GM21360 (cell line): ENCODE results near the gene GMDS.
"Not testable (repeated sequence)": the region's sequence is repeated elsewhere in the genome, so short reads cannot be mapped to it uniquely, and the experiment has no call there.

Source experiments
- ATAC-seq: cut with Tn5 transposase; IDR thresholded peaks from one replicate; pipeline ENCODE4 v1.9.1; 2021; ENCODE audit warnings: mild to moderate bottlenecking, moderate library complexity; ENCODE audit not compliant: unreplicated experiment

The GMDS gene

DNA sequence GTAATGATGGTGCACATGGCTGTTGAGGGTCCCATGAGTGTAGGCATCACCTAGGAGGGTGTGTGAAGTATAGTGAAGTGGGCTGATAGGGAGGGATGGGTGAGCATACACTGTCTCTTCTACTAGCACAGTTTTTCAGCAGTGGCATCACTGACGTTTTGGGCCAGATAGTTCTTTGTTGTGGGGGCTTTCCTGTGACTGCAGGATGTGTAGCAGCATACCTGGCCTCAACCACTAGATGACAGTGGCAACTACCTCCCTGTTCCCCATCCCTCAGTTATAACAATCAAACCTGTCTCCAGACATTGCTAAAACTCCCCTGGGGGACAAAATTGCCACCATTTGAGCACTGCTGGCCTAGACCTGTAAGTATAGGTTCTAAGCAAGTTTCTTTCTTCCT lies 396.7 kb downstream of the GMDS start:
- no peak for ATAC-seq

DNA sequence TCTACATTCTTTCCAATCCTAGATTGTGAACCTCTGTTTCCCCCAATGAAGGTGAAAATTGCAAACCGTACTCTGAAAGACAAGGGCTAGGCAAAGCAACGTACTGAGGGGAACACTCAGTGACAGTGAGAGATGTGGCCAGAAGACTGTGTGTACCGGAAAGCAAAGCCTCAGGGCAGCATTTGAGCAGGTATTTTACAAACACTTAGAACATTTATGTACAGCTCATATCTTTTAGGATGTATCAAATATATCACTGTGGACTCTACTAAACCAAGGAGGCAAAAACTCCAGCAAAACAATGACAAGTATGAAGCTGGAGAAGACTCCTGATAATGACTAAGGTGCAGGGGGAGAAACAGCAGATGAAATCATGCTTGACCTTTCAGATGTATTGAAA lies 398.8 kb downstream of the GMDS start:
- ATAC-seq: no peak

DNA sequence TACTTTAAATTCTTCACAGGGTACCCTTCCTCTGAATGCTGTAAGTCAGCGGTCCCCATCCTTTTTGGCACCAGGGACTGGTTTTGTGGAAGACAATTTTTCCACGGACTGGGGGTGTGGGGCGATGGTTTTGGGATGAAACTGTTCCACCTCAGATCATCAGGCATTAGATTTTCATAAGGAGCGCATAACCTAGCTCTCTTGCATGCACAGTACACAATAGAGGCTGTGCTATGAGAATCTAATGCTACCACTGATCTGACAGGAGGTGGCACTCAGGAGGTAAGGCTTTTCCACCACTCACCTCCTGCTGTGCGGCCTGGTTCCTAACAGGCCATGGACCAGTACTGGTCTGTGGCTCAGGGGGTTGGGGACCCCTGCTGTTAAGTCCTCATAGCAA lies 399.9 kb downstream of the GMDS start:
- not testable (repeated sequence) for ATAC-seq

DNA sequence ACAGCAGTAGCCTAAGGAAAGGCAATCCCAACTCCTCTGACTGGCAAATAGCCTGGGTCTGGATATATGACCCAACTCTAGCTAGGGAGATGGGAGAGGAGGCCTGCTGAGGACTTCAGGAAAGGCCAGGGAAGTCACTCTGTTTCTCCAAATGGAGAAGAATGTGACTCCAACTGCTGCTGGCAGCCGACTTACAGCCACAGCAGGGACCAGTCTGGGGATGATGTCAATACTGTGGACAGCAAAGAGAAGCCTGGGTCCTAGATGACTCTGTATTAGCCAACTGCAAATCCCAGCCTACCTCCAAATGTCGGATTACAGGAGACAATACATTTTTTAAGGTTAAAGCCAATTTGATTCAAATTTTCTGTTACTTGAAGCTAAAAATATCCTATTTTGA lies 403.1 kb downstream of the GMDS start:
- no peak for ATAC-seq

DNA sequence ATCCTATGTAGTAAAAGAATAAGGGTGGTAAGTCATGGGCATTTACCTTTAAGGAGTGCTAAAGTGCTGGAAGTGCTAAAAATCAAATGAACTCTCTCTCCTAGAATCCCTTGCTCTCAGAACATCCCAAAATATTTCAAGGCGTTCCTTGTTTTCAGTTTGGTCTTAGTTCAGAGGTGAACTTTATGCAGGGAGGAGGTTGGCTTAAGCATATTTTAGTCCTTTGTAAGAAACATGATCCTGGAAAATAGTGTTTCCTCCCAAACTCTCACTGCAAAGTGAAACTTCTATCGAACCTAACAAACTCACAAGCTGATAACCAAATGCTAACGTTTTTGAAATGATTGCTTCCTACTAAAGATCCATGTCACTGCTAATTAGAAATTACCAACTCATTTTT lies 404.3 kb downstream of the GMDS start:
- ATAC-seq: no peak

DNA sequence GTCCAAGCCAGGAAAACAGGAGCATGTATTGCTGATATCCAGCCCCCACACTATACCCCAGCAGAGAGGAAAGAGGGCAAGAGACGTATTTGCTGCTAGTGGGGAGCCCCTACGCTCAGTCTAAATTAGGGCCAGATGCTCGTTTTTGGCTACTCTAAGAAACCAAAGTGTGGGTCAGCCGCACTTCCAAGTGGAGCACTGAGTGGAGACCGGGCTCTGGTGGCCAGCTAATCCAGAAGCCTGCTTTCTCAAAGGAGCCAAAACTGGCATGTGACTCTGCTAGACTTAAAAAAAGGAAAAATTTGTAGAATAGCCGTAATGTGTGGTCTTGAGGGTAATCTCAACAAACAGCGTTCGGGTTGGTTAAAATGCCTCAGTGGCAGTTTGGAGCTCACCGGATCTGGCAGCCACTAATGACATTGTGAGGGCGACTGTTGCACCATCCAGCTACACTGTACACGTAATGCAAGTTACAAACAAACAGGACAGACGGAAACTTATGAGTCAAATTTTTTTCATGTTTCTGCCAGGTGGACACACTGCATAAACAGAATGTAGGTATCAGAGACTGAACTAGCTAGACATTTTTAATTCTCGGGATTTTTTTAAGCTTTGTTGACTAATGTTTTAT lies 404.8 kb downstream of the GMDS start:
- ATAC-seq: no peak

DNA sequence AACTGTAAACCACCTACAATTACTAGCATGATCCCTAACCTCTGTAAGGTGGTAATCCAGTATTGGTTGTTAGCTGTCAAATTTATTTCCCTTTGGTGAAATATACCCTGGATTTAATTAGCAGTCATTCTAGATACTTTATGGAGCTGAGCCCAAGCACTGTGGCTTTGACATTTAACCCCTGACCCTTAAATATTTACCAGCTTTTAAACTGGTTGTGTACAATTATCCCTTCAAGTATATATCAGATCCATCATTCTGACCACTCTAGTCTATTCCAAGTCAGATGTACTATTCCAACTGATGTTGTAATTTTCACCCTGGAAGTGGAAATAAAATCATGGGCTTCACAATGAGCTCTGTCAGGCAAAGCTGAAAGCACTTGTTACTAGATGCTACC lies 406.0 kb downstream of the GMDS start:
- no peak for ATAC-seq

DNA sequence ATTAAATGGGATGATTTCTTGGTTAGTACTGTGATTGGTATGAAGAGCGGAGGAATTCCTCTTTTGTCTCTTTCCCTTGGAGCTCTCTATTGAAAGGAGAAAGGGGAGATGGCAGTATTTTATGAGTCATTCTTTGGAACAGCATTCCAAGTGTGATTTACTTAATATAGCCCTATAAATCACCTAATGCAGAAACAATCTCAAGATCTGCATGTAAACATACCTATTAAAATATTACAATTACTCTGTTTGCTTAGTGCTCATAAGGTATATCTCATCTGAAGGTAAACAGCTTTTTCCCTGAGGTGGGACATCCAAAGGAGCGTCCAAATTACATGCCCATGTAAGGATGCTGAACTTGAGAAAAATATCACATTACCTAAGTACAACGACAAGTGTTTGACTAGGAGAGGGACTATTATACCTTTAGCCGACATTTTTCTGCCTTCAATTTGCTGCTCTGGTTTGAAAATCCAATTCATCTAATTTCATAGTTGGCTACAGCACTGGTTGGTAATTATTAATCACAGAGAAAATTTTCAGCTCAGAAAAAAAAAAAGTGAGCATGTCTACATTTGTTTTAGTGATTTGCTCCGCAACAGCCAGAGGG lies 406.7 kb downstream of the GMDS start:
- ATAC-seq: no peak

DNA sequence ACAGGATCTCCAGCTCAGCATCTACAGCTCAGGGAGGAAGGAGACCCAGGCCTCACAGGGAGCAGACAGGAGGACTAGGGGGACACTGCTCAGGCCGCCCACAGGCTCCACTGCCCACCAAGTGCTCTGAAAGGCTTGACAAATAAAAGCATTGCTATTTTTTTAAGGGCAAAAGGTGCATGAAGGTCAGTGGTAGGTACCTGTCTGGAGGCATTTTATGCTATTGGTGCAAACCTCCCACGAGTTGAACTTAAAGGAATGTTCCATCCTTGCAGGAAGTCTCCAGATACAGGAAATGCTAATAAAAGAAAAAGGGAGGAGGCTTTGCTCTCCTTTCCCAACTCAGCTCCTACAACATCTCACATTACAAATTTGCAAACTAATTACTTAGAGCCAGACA lies 407.6 kb downstream of the GMDS start:
- ATAC-seq: no peak

DNA sequence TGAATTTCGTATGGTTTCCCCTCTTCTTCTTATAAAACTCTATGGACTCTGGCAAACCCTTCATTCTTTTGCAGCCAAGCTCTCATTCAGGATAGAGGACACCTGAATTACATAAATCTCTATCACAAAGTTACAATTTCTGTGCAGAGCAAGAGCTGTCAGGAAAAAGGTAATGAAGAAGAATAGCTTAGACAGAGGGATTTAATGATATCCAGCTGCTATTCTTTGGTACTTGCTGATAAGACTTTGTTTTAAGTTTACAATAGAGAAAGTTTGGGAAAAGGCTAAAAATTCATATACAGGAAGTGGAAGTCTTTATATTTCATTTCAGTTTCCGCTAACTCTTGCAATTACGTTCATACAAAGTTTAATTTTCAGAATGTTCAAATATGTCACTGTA lies 408.7 kb downstream of the GMDS start:
- no peak for ATAC-seq

DNA sequence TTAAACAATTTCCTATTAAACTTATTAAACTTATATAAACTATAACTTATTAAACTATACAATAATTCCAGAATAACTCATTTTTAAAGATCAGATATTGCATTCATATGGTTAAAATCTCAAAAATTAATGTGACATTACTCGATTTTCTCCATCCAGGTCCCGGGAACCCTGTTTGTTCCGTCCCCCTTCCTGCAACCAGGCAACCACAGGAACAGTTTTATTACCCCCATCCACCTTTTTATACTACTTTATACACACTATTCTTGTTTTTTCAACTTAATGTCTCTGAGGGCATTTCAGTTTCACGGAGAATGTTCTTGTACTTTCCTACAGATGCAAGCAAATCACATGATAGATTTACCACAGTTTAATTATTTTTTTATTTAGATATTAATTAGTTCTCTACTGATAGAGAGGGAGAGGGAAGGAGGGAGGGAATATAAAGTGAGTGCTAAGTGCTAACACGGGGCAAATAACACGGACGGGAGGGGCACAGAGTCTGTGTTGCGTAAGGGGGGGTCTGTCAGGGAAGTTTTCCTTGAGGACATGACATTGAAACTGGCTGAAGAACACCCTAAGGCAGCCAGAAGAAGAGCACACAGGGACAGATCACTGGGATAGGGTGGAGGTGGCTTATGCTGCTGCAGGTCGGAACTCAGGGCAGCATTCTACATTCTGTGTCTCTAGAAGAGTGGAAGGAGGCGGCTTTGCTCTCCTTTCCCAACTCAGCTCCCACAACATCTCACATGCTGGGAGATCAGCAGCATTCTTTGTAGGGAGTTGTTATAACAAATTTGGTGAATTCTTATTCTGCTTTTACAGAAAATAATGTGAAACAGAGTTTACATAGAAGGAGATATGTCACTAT lies 410.5 kb downstream of the GMDS start:
- no peak for ATAC-seq

DNA sequence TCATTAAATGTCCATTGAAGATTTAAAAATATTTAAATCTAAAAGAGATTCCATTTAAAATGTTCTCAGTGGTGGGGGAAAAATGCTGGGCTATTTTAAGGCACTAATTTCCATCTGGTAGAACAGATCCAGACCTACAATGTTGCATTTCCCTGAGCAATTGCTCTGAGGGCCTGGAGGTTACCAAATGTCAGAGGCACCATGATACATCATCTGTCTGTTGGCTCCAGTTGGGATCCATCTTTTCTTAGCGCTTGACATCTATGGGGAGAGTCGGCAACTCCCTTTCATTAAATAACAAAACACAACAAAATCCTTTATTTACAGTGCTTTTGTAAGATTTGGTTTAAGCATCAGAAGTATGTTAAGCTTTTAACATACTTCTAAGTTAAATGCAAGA lies 411.2 kb downstream of the GMDS start:
- ATAC-seq: no peak

DNA sequence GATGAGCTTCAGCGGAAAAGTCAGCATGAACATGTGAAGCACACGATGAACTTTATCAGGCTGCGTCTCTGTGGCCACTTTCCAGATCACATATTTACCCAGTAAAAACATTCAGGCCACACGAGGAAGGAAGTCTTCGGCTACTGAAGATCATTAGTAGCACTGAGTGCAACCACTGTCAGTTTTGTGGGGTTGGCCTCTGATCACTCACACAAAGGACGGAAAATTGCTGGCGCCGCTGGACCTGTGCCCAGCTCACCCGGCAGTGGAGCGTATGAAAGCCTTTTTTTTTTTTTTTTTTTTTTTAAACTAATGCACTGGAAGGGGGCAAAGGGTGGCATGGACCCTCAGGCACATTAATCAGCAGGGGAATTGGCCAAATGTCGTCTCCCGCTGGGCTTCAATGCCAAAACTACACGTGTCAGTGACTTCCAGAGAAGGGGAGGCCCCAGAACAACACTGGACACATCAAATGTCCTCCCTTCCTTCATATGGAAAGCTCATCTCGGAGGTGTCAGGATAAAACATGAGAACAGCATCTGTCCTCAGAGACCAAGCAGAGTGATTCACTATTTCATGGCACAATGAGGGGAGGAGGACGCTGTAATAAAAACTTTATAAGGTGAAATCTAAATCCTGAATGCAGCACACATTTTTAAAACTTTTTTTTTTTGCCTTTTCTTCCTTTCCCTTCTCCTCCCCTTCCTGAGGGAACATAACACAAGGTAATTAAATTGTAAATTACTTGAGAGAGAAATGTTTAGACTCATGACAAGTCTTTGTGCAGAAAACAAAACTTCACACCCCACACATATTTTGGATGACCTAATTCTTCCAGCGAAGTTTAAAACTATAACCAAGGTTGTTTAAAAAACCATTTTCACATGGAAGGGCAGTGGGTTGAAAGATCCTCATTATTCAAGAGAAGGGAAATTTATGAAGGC lies 412.3 kb downstream of the GMDS start:
- ATAC-seq: no peak

DNA sequence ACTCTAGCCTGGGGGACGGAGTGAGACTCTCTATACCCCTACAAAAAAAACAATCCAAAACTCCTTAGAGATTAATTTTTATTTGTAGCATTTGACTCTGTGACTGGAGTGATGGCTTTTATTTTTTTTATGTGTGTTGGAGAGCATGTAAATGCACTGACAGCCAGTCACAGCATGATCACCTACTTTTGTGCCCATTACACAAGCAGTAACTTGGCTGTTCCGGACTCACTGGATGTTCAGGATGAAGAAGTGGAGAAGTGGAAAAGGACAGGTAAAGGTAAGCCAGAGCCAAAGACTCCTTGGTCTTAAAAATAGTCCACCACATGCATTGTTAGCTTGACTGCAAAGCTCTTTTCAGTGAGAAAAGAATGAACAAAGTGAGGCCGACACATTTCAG lies 413.0 kb downstream of the GMDS start:
- no peak for ATAC-seq

DNA sequence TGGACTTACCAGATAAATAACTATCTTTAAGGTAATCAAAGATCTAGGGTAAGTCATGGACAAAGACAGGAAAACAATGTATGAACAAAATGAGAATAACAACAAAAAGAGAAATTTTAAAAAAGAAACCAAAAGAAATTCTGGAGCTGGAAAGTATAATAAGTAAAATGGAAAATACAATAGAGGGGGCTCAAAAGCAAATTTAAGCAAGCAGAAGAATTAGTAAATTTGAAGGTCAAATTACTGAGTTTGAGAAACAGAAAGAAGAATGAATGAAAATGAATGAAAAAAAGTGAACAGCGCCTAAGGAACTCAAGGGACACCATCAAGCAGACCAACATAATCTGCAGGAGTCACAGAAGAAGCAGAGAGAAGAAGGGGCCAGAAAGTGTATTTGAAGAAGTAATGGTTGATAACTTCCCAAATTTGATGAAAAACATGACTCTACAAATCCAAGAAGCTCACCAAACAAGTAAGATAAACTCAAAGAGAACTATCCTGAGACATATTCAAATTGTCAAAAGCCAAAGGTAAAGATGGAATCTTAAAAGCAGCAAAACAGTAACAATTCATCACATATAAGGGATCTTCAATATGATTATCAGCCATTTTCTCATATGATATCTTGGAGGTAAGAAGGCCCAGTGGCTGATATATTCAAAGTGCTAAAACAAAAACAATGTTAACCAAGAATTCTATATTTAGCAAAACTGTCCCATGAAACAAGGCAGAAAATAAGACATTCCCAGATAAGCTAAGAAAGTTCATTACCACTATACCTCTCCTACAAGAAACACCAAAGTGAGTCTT lies 417.2 kb downstream of the GMDS start:
- ATAC-seq: no peak

DNA sequence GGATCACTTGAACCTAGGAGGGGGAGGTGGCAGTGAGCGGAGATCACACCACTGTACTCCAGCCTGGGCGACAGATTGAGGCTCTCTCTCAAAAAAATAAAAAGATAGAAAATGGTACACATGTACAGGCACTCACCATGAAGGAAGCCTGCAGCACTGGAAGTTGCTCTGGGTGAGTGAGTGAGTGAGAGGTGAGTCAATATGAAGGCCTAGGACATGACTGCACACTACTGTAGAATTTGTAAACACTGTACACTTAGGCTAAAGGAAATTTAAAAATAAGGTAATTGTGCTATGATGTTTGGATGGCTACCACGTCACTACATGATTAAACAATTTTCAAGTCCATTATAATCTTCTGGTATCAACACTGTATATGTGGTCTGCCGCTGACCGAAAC lies 419.5 kb downstream of the GMDS start:
- no peak for ATAC-seq

DNA sequence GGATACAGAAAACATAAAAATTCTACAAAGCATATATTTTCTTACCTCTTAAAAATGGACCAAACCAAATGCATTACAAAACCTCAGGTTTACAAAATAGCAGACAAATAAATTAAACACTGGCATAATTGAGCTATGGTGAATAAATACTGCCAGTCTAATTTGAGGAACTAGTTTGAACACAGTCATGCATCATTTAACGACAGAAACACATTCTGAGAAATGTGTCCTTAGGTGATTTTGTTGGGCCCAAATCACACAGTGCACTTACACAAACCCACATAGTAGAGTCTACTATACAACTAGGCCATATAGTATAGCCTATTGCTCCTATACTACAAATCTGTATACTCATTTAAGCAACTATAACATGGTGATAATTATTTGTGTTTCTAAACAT lies 420.1 kb downstream of the GMDS start:
- no peak for ATAC-seq

DNA sequence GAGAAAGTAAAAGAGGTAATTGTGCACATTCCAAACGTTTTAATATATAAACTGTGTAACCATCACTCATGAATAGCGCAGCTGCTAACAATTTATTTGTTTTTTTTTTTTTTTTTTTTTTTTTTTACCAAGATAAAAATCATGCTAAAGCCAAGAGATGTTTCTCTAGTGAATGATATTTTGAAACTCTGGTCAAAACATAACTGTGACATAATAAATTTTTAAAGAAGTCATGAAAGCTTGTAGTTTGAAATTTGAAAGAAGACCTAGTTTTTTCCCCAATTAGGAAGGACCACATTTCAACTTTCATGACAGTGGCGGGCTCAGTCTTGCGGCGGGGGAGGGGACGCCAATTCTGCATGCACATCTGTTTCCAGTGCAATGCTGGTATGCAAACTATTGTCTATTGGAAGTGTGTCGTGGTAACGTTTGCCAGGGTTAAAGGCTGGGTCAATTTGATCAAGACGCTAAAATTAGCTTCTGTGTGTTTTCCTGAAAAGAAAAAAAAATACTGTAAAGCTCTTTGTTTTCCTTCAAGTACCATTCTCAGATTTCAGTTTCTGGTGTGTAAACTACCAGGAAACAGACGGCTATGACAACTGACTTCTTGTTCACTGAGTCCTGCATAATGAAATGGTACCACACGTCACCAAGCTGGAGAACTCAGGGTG lies 423.8 kb downstream of the GMDS start:
- no peak for ATAC-seq

DNA sequence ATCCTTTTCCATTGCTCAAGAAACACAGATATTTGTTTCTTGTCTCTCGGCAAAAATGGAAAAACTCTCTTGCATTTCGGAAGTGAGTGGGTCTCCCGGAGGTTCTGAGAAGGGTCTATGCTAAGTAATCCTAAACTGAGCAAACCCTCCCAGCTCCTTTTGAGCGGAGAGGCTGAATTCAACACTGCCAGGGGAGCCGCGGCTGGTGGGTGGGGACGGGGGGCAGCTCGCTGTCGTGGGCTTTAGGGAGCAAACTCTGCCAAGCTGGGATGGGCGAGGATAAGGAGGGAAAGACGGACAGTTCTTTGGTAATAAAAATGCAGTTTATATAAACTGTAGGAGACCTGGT lies 424.3 kb downstream of the GMDS start:
- ATAC-seq: no peak

DNA sequence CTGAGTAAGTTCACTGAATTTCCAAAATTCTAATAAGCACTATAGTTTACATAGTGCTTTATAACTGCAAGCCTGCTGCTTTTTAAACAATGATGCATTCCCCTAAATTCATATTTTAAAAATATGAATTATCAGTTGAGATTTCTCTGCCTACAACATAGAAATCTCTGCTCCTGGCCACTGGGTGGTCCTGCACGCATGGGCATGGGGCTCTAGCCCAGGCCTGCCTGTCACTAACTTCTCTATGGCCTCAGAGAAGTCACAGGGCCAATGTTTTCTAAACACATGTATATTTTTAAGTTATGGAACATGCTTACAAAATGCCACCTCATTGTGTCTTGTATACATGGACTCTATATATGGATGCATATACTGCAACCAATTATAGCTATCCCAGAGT lies 424.7 kb downstream of the GMDS start:
- ATAC-seq: no peak
